ENCODE data around the gene LRRC25.
"Not testable (repeated sequence)": the region's sequence is repeated elsewhere in the genome, so short reads cannot be mapped to it uniquely, and the experiment has no call there.

LRRC25 gene

DNA sequence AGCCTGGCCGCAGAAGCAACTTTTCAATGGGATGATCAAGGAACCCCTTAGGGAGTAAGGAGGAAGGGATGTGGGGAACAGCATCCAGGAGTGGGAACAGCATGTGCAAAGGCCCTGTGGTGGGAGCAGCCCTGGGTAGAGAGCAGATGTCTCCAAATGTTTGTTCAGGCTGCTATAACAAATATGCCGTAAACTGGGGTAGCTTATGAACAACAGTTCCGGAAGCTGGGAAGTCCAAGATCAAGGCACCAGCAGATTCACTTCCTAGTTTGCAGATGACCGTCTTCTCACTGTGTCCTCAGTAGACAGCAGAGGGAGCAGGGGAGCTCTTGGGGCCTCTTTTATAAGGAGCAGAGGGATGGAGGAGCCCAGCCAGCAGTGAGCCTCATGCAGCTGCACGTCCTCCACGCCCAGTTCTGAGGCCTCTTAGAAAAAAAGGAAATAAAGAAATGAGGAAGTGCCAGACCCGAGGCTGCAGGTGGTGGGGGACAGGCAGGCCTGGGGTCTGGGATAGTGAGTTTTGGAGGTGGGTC lies 4.2 kb upstream of the LRRC25 start:
- DNase-seq: no peak

- DNase-seq: no peak
Measured at GRCh38 chr19:18399008-18399407, 1.6 kb upstream of the LRRC25 start.

DNA sequence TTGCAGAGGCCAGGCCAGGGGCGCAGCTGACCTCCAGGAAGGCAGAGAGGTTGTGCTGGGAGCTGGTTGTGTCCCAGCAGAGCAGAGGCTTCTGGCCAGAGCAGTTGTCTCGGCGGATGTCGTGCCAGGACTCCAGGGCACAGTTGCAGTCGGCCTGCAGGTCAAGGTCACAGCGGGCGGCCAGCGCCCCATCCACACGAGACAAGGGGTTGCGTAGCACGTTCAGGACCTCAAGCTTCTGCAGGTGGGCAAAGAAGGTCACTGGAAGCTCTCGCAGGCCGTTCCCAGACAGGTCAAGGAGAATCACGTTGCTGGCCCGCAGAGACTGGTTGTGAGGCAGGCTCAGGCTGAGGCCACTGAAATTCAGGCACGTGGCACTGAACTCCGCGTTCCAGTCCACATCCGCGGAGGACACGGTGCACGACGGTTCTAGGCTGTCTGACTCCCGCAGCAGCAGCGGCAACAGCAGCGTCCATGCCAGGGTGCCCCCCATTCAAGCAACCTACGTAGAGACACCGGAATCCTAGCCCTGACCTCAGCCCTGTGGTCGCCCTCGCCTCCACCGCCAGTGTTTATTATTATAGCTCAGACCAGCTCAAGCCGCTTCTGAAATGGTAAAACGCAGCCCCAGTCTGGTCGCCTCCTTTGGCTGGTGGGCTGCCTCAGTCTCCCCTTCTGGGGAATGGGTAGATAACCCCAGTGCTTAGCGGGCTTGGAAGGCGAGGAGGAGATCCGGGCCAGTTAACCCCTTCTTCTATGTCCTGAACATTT lies 766 bp downstream of the LRRC25 start:
- no peak for DNase-seq

GRCh38 chr19:18393836-18394235 lies 3.6 kb downstream of the LRRC25 start:
- no peak for DNase-seq

- DNase-seq: no peak
Measured at GRCh38 chr19:18392926-18393325, 4.5 kb downstream of the LRRC25 start.

GRCh38 chr19:18392417-18392816 lies 5.0 kb downstream of the LRRC25 start:
- DNase-seq: no peak

DNA sequence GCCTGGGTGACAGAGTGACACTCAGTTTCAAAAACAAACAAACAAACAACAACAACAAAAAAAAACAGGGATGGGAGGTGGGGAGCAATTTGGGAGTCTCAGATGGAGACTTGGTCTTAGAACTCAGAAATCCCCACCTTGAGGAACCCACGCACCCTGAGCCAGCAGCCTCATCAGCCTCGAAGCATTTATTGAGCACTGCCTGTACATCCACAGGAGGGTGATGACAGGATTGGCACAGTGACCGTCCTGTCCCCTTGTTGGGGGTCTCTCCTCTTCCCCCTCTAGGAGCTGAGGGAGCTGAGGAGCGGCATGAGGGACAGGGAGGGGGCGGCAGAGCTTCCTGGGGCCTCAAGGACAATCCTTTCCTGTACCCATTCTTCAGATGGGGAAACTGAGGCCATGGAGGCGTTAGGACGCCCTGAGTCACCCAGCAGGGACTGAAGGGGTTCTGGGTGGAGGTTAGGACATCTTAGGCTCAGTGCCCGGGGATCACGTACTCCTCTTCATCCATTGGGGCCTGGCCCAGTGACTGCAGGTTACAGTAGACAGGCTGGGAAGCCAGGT lies 5.8 kb downstream of the LRRC25 start:
- DNase-seq: no peak

- no peak for DNase-seq
Measured at GRCh38 chr19:18390065-18390907, 7.1 kb downstream of the LRRC25 start.

DNA sequence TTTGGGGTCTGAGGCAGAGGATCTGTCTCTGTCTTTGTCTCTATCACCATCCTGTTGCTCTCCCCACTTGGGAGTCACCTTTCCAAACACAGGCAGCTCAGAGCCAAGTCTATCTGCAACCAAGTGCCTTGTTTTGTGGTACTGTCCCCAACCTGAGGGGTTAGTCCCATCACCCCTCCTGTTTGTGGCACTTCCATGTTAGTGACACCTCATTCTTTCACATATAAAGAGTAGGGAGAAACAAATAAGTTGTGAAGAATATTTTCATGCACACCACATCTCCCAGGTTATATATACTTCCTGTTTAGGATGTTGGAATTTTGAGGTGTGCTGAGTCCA lies 7.7 kb downstream of the LRRC25 start:
- DNase-seq: no peak

- DNase-seq: no peak
Measured at GRCh38 chr19:18388960-18389725, 8.3 kb downstream of the LRRC25 start.

DNA sequence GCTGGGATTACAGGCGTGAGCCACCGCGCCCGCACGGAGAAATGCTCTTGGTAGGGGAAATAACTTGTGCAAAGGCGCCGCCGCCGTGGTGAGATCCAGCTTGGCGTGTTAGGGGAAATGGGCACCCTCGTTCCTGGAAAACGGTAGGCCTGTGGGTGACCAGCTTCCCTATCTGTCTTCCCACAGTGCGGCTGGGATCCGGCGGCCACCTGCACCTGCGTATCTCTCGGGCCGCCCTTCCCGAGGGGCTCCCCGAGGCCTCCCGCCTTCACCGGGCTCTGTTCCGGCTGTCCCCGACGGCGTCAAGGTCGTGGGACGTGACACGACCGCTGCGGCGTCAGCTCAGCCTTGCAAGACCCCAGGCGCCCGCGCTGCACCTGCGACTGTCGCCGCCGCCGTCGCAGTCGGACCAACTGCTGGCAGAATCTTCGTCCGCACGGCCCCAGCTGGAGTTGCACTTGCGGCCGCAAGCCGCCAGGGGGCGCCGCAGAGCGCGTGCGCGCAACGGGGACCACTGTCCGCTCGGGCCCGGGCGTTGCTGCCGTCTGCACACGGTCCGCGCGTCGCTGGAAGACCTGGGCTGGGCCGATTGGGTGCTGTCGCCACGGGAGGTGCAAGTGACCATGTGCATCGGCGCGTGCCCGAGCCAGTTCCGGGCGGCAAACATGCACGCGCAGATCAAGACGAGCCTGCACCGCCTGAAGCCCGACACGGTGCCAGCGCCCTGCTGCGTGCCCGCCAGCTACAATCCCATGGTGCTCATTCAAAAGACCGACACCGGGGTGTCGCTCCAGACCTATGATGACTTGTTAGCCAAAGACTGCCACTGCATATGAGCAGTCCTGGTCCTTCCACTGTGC lies 9.1 kb downstream of the LRRC25 start:
- peak; percentile 40 to 70 (median 60) for DNase-seq

DNA sequence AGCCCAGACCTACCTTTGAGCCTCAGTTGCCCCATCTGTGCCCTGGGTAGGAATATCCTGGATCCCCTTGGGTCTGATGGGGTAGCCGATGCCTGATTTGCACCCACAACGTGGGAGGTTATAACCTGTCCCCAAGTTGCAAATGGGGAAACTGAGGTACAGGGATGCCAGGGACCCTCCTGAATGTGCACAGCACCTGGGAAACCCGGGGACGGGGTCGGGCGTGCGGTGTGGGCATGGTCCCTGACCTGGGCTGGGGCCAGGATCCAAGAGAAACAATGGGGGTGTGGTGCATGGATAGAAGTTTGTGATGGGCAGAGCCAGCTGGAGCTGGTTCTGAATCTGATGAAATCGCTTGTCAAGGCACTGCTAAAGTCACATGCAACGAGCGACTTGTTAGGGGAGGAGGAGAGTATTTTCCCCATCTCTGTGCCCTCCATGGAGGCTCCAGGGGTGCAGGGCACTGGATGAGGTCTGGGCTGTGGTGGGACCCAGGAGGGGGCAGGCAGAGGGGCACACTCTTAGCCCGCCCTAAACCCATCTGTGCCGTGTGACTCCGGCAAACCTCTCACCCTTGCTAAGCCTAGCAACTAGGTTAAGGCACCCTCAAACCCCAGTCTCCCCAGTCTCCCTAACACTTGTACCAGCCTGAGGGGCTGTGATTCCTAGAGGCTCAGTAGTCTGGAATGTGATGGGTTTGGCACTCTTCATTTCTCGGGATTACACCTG lies 10.7 kb downstream of the LRRC25 start:
- DNase-seq: no peak

GRCh38 chr19:18385675-18386542 lies 11.5 kb downstream of the LRRC25 start, which contains the start of gene GDF15:
GDF15 (plus strand) TSS chr19:18386158; CDS start chr19:18386190, 32 bp downstream.
- DNase-seq: peak in 2 of 4 experiments; percentile 4 to 8

- DNase-seq: no peak
Measured at GRCh38 chr19:18385359-18385674, 12.1 kb downstream of the LRRC25 start.

DNA sequence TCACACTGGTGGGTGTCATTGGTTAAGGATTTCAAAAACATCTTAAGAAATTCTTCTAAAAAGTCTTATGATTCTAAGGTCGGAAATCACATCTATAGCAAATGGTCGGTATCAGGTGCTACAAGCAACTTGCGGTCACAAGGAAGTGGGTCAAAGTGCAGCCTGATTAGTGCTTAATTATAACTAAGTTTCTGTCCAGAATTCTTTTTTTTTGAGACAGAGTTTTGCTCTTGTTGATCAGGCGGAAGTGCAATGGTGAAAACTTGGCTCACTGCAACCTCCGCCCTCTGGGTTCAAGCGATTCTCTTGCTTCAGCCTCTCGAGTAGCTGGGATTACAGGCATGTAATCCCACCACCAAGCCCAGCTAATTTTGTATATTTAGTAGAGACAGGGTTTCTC lies 12.6 kb downstream of the LRRC25 start:
- no peak for DNase-seq

- not testable (repeated sequence) for DNase-seq
Measured at GRCh38 chr19:18383622-18384021, 13.8 kb downstream of the LRRC25 start.

- DNase-seq: no peak
Measured at GRCh38 chr19:18380843-18381242, 16.6 kb downstream of the LRRC25 start.

DNA sequence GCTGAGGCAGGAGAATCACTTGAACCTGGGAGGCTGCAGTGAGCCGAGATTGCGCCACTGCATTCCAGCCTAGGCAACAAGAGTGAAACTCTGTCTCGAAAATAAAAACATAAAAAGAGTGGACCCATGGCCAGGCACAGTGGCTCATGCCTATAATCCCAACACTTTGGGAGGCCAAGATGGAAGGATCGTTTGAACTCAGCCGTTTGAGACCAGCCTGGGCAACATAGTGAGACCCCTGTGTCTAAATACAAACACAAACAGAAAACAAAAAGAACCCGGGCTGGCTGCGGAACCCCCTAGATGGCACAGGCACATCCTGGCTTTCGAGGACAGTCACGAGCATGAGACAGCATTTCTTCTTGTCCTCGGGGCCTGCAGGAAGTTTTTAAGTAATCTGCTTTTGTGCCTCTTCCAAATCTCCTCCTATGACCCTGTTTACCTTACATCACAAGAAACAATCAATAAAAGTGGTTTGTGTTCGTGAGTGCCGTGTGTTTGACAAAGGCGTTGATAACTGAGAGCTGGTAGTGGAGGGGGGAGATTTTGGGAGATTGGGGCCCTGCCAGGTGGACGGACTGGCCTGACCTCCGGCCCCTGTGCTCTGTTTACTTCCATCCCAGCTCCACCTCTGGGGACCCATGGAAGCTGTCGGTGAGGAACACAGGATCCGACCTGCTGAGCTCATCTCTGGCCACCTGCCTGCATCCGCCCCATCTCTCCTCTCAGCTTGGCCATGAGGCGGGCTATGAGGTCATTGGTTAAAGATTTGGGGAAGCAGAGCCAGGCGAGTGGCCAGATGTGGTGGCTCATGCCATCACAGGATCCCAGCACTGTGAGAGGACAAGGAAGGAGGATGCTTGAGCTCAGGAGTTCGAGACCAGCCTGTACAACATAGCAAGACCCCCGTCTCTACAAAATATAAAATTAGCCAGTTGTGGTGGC lies 17.3 kb downstream of the LRRC25 start:
- no peak for DNase-seq

GRCh38 chr19:18377026-18377425 lies 20.4 kb downstream of the LRRC25 start:
- no peak for DNase-seq
